HEK293 (cell line): ENCODE results near the gene KIF11.

Source experiments
- CTCF ChIA-PET: fragments of 350-600 bp; formaldehyde crosslinking; extraction: SDS; loops from one replicate; lab custom pipeline; 2021; ENCODE audit warnings: antibody characterized with exemption; lab: Yijun Ruan, JAX
- POLR2A ChIA-PET: fragments of 300-600 bp; formaldehyde crosslinking; extraction: SDS; loops from one replicate; lab custom pipeline; 2020; ENCODE audit warnings: antibody characterized with exemption, inconsistent platforms; lab: Yijun Ruan, JAX
- H3K27ac ChIP-seq: fragments of 200-500 bp; sonication (Bioruptor generic); 2 replicates; pipeline ENCODE4 v1.5.1; 2014; ENCODE audit warnings: low read depth, low read length, control low read depth, inconsistent platforms; ENCODE audit errors: extremely low read depth
- H3K36me3 ChIP-seq, 2 experiments: fragments of 200-500 bp in 1 of 2; sonication (Bioruptor generic) in 1 of 2; 1 replicate in 1 of 2; 2 replicates in 1 of 2; pipeline ENCODE4 v1.5.1; 2014 to 2017; ENCODE audit warnings: inconsistent platforms in 2 of 2, low read length in 2 of 2; ENCODE audit not compliant: control insufficient read depth in 2 of 2, insufficient read depth in 1 of 2
- H3K4me1 ChIP-seq: fragments of 200-500 bp; sonication (Bioruptor generic); 2 replicates; pipeline ENCODE4 v1.5.1; 2014; ENCODE audit warnings: mild to moderate bottlenecking, low read length, inconsistent platforms; ENCODE audit not compliant: control insufficient read depth, insufficient read depth
- H3K4me3 ChIP-seq: 2 replicates; pipeline ENCODE4 v1.5.1; 2011; ENCODE audit warnings: low read depth, mild to moderate bottlenecking, control low read depth, low read length, moderate library complexity
- H3K9me3 ChIP-seq: fragments of 200-500 bp; sonication (Bioruptor generic); 2 replicates; pipeline ENCODE4 v1.5.1; 2014; ENCODE audit warnings: low read depth, low read length, inconsistent platforms; ENCODE audit not compliant: control insufficient read depth, insufficient read depth
- ATF2 ChIP-seq: fragments of 450-650 bp; formaldehyde crosslinking; IDR thresholded peaks from 2 replicates; pipeline ENCODE4 v1.5.1; 2016; ENCODE audit warnings: missing biosample characterization, missing genetic modification characterization, low read depth
- HOXA7 ChIP-seq: sonication (generic); formaldehyde crosslinking; IDR thresholded peaks from 2 replicates; pipeline ENCODE4 v1.8.1; 2022; ENCODE audit warnings: missing genetic modification reagents, borderline replicate concordance
- HOXD13 ChIP-seq: sonication (generic); formaldehyde crosslinking; IDR thresholded peaks from 2 replicates; pipeline ENCODE4 v1.8.0; 2022; ENCODE audit warnings: missing genetic modification reagents, borderline replicate concordance
- KLF10 ChIP-seq: fragments of 450-650 bp; IDR thresholded peaks from 2 replicates; pipeline ENCODE4 v1.5.1; 2018; ENCODE audit warnings: missing biosample characterization, mild to moderate bottlenecking, missing genetic modification characterization
- OSR2 ChIP-seq: fragments of 450-650 bp; formaldehyde crosslinking; IDR thresholded peaks from 2 replicates; pipeline ENCODE4 v1.5.1; 2016; ENCODE audit warnings: missing biosample characterization, missing genetic modification characterization
- PATZ1 ChIP-seq: fragments of 450-650 bp; formaldehyde crosslinking; IDR thresholded peaks from 2 replicates; pipeline ENCODE4 v1.5.1; 2016; ENCODE audit warnings: missing biosample characterization, missing genetic modification characterization
- SP2 ChIP-seq: fragments of 450-650 bp; formaldehyde crosslinking; IDR thresholded peaks from 2 replicates; pipeline ENCODE4 v1.5.1; 2016; ENCODE audit warnings: missing biosample characterization, missing genetic modification characterization
- SP7 ChIP-seq: fragments of 450-650 bp; formaldehyde crosslinking; IDR thresholded peaks from 2 replicates; pipeline ENCODE4 v1.5.1; 2016; ENCODE audit warnings: missing biosample characterization, missing genetic modification characterization
- TCF7L2 ChIP-seq: IDR thresholded peaks from 2 replicates; pipeline ENCODE4 v1.6.1; 2011; ENCODE audit warnings: low read depth, mild to moderate bottlenecking, inconsistent platforms, low read length, moderate library complexity, borderline replicate concordance
- ZBTB20 ChIP-seq: fragments of 450-650 bp; formaldehyde crosslinking; IDR thresholded peaks from 2 replicates; pipeline ENCODE4 v1.5.1; 2016; ENCODE audit warnings: missing biosample characterization, missing genetic modification characterization
- ZBTB48 ChIP-seq: fragments of 450-650 bp; formaldehyde crosslinking; IDR thresholded peaks from 2 replicates; pipeline ENCODE4 v1.5.1; 2016; ENCODE audit warnings: missing biosample characterization, missing genetic modification characterization
- ZBTB49 ChIP-seq: fragments of 450-650 bp; formaldehyde crosslinking; IDR thresholded peaks from 2 replicates; pipeline ENCODE4 v1.5.1; 2016; ENCODE audit warnings: missing biosample characterization, missing genetic modification characterization, low read depth
- ZBTB6 ChIP-seq: fragments of 450-650 bp; formaldehyde crosslinking; IDR thresholded peaks from 2 replicates; pipeline ENCODE4 v1.5.1; 2017; ENCODE audit warnings: missing biosample characterization, missing genetic modification characterization
- ZBTB8A ChIP-seq: fragments of 450-650 bp; formaldehyde crosslinking; IDR thresholded peaks from 2 replicates; pipeline ENCODE4 v1.5.1; 2016; ENCODE audit warnings: missing biosample characterization, missing genetic modification characterization
- ZFP3 ChIP-seq: fragments of 450-650 bp; formaldehyde crosslinking; IDR thresholded peaks from 2 replicates; pipeline ENCODE4 v1.5.1; 2016; ENCODE audit warnings: low read depth, missing biosample characterization, missing genetic modification characterization
- ZNF114 ChIP-seq: fragments of 450-650 bp; formaldehyde crosslinking; IDR thresholded peaks from 2 replicates; pipeline ENCODE4 v1.5.0; 2017; ENCODE audit warnings: missing biosample characterization, missing genetic modification characterization
- ZNF121 ChIP-seq: fragments of 450-650 bp; formaldehyde crosslinking; IDR thresholded peaks from 2 replicates; pipeline ENCODE4 v1.5.1; 2016; ENCODE audit warnings: missing biosample characterization, missing genetic modification characterization
- ZNF140 ChIP-seq: fragments of 450-650 bp; formaldehyde crosslinking; IDR thresholded peaks from 2 replicates; pipeline ENCODE4 v1.5.1; 2016; ENCODE audit warnings: missing biosample characterization, missing genetic modification characterization
- ZNF202 ChIP-seq: fragments of 450-650 bp; formaldehyde crosslinking; IDR thresholded peaks from 2 replicates; pipeline ENCODE4 v1.5.1; 2016; ENCODE audit warnings: missing biosample characterization, missing genetic modification characterization, borderline replicate concordance
- ZNF223 ChIP-seq: fragments of 450-650 bp; formaldehyde crosslinking; IDR thresholded peaks from 2 replicates; pipeline ENCODE4 v1.5.1; 2016; ENCODE audit warnings: missing biosample characterization, missing genetic modification characterization
- ZNF354C ChIP-seq: fragments of 450-650 bp; formaldehyde crosslinking; IDR thresholded peaks from 2 replicates; pipeline ENCODE4 v1.5.1; 2016; ENCODE audit warnings: missing biosample characterization, missing genetic modification characterization, low read depth, borderline replicate concordance
- ZNF521 ChIP-seq: fragments of 450-650 bp; formaldehyde crosslinking; IDR thresholded peaks from 2 replicates; pipeline ENCODE4 v1.5.1; 2017; ENCODE audit warnings: missing biosample characterization, mild to moderate bottlenecking, missing genetic modification characterization
- ZNF555 ChIP-seq: fragments of 450-650 bp; formaldehyde crosslinking; conservative IDR thresholded peaks from 2 replicates; pipeline ENCODE4 v1.5.1; 2017; ENCODE audit warnings: missing biosample characterization, mild to moderate bottlenecking, missing genetic modification characterization, inconsistent platforms
- ZNF621 ChIP-seq: fragments of 450-650 bp; formaldehyde crosslinking; IDR thresholded peaks from 2 replicates; pipeline ENCODE4 v1.5.1; 2017; ENCODE audit warnings: missing biosample characterization, missing genetic modification characterization
- ZNF654 ChIP-seq: fragments of 450-650 bp; formaldehyde crosslinking; IDR thresholded peaks from 2 replicates; pipeline ENCODE4 v1.5.1; 2016; ENCODE audit warnings: low read depth, missing biosample characterization, missing genetic modification characterization
- ZNF707 ChIP-seq: fragments of 450-650 bp; formaldehyde crosslinking; IDR thresholded peaks from 2 replicates; pipeline ENCODE4 v1.5.1; 2016; ENCODE audit warnings: missing biosample characterization, missing genetic modification characterization
- ZNF76 ChIP-seq: fragments of 450-650 bp; formaldehyde crosslinking; IDR thresholded peaks from 2 replicates; pipeline ENCODE4; 2016; ENCODE audit warnings: low read depth, missing biosample characterization, missing genetic modification characterization, borderline replicate concordance
- ZNF776 ChIP-seq: fragments of 450-650 bp; formaldehyde crosslinking; IDR thresholded peaks from 2 replicates; pipeline ENCODE4 v1.5.0; 2017; ENCODE audit warnings: missing biosample characterization, missing genetic modification characterization, borderline replicate concordance

KIF11 gene

GRCh38 chr10:92571649-92572048, 21.3 kb upstream of the KIF11 start:
- CTCF ChIA-PET, result interaction anchor here (0.6 to 6.7 kb wide), 6 partner anchors 20 to 137 kb away, joined by 3 to 71 read pairs (median 3); no protein-coding TSS in a partner anchor
- H3K4me1 ChIP-seq, result peaks cover 19% of the 10 kb centered on the region
- POLR2A ChIA-PET, result interaction anchor here (1.6 to 2.6 kb wide), 3 partner anchors 20 to 119 kb away, joined by 5 to 13 read pairs (median 5); partner anchors contain the start of gene HHEX
- no peak overlapping the region for H3K27ac ChIP-seq
- no peaks in the 10 kb centered on the region for H3K9me3 ChIP-seq
- no peak for TF ChIP-seq ZBTB20
- TF ChIP-seq ZNF114 (tag by site-specific recombination), result no peak
- no peak for TF ChIP-seq SP7
- TF ChIP-seq, all 188 proteins: peak for 0
- H3K4me3 ChIP-seq, result no peak overlapping the region
- peaks cover 4 to 5% of the 10 kb centered on the region in 2 experiments; a peak in 2 of 3 replicates for H3K36me3 ChIP-seq

GRCh38 chr10:92572362-92573090, 20.4 kb upstream of the KIF11 start:
- Histone ChIP-seq H3K4me1 (peaks cover 16% of the 10 kb centered on the region), H3K9me3 (no peaks in the 10 kb centered on the region), H3K4me3 (peak overlapping the region; percentile 84), H3K27ac (peak overlapping the region; percentile 95), H3K36me3 (peaks cover 3 to 5% of the 10 kb centered on the region in 2 experiments; a peak in 2 of 3 replicates)
- POLR2A ChIA-PET, result interaction anchor here (1.6 to 2.6 kb wide), 3 partner anchors 19 to 118 kb away, joined by 5 to 13 read pairs (median 5); partner anchors contain the start of gene HHEX
- CTCF ChIA-PET, result interaction anchor here (0.6 to 6.7 kb wide), 4 partner anchors 21 to 69 kb away, joined by 3 to 71 read pairs (median 3); no protein-coding TSS in a partner anchor
- TF ChIP-seq TCF7L2 (no peak), ZBTB48 (no peak), KLF10 (tag by site-specific recombination) (no peak), ZNF654 (tag by site-specific recombination) (no peak), ZNF707 (no peak), OSR2 (tag by site-specific recombination) (no peak), ZBTB20 (no peak), ZBTB6 (tag by site-specific recombination) (no peak), ZNF140 (no peak), HOXD13 (CRISPR knock-in tag) (no peak), ZNF555 (tag by site-specific recombination) (no peak), ZNF776 (tag by site-specific recombination) (no peak), ZNF354C (no peak), SP2 (no peak), ZNF621 (tag by site-specific recombination) (no peak), HOXA7 (no peak), ZBTB8A (tag by site-specific recombination) (no peak), ZNF202 (tag by site-specific recombination) (no peak), ATF2 (tag by site-specific recombination) (no peak), ZNF223 (tag by site-specific recombination) (no peak), ZNF521 (tag by site-specific recombination) (no peak), ZBTB49 (tag by site-specific recombination) (no peak), PATZ1 (tag by site-specific recombination) (peak; percentile 53), ZFP3 (tag by site-specific recombination) (no peak), ZNF76 (tag by site-specific recombination) (peak; percentile 86), ZNF121 (tag by site-specific recombination) (0 out of 2 replicates have a peak, but pooled peaks have one; percentile 19)
